Measurements from ENCODE around the gene CHD6. TPM values are rescaled to one million over a fixed set of nuclear protein-coding genes. Genes with fewer than 3 reads are reported as not detected.

Gene CHD6
- total and polyA plus RNA-seq, 3 experiments from 2014 or later, result 24.6 to 59.5 (median 25.3) TPM

- no peak for DNase-seq
- no peaks in the 10 kb centered on the region for H3K9me3 ChIP-seq (ENCODE audit: low read length)
- H3K27ac ChIP-seq (ENCODE audit: low read depth, low read length), result no peak overlapping the region
- ChIA-PET POLR2A (no interaction called here), CTCF (no interaction called here)
- peaks cover 12 to 94% (median 48%) of the 10 kb centered on the region in 3 donors for H3K36me3 Mint-ChIP-seq
- no peaks in the 10 kb centered on the region for H3K4me1 ChIP-seq (ENCODE audit: insufficient read depth, low read length)
- H3K27me3 Mint-ChIP-seq, result peaks cover 0 to 1% of the 10 kb centered on the region in 2 donors
- peaks cover 63% of the 10 kb centered on the region for H3K36me3 ChIP-seq (ENCODE audit: insufficient read depth, low read length)
- no peak overlapping the region for H3K4me3 Mint-ChIP-seq
- H3K4me3 ChIP-seq (ENCODE audit: low read length), result no peak overlapping the region
- H3K9me3 Mint-ChIP-seq, result no peaks in the 10 kb centered on the region
- H3K4me1 Mint-ChIP-seq, result peaks cover 0 to 3% (median 0%) of the 10 kb centered on the region in 3 donors
- H3K27ac Mint-ChIP-seq, result peak overlapping the region in 3 of 8 donors; percentile 6 to 54 (median 44)
- H3K27me3 ChIP-seq (ENCODE audit: insufficient read depth, low read length, poor library complexity, severe bottlenecking), result no peaks in the 10 kb centered on the region
Observed at GRCh38 chr20:41443691-41444090, 174.5 kb downstream of the CHD6 start.

GRCh38 chr20:41440882-41441281 lies 177.3 kb downstream of the CHD6 start:
- H3K36me3 Mint-ChIP-seq, result peaks cover 5 to 89% (median 37%) of the 10 kb centered on the region in 3 donors
- H3K27ac ChIP-seq (ENCODE audit: low read depth, low read length), result no peak overlapping the region
- H3K36me3 ChIP-seq (ENCODE audit: insufficient read depth, low read length), result peaks cover 36% of the 10 kb centered on the region
- ChIA-PET CTCF (interaction anchor here (1.3 kb wide), 1 partner anchor 42 kb away, joined by 3 read pairs; no protein-coding TSS in a partner anchor), POLR2A (no interaction called here)
- no peak overlapping the region for H3K4me3 Mint-ChIP-seq
- H3K4me1 ChIP-seq (ENCODE audit: insufficient read depth, low read length), result peaks cover 22% of the 10 kb centered on the region
- H3K4me1 Mint-ChIP-seq, result peaks cover 13 to 26% (median 17%) of the 10 kb centered on the region in 3 donors
- no peak overlapping the region for H3K4me3 ChIP-seq (ENCODE audit: low read length)
- H3K27me3 Mint-ChIP-seq, result no peaks in the 10 kb centered on the region
- H3K27ac Mint-ChIP-seq, result peak overlapping the region in 3 of 8 donors; percentile 40 to 67 (median 44)
- no peak for DNase-seq
- no peaks in the 10 kb centered on the region for H3K9me3 Mint-ChIP-seq
- no peaks in the 10 kb centered on the region for H3K27me3 ChIP-seq (ENCODE audit: insufficient read depth, low read length, poor library complexity, severe bottlenecking)
- no peaks in the 10 kb centered on the region for H3K9me3 ChIP-seq (ENCODE audit: low read length)

GRCh38 chr20:41437836-41438235 lies 180.3 kb downstream of the CHD6 start:
- Histone ChIP-seq H3K9me3 (ENCODE audit: low read length) (no peaks in the 10 kb centered on the region), H3K36me3 (ENCODE audit: insufficient read depth, low read length) (peaks cover 13% of the 10 kb centered on the region), H3K4me1 (ENCODE audit: insufficient read depth, low read length) (peaks cover 22% of the 10 kb centered on the region), H3K27me3 (ENCODE audit: insufficient read depth, low read length, poor library complexity, severe bottlenecking) (no peaks in the 10 kb centered on the region), H3K27ac (ENCODE audit: low read depth, low read length) (no peak overlapping the region), H3K4me3 (ENCODE audit: low read length) (no peak overlapping the region)
- ChIA-PET POLR2A (no interaction called here), CTCF (no interaction called here)
- Mint-ChIP-seq H3K4me3 (no peak overlapping the region), H3K27ac (no peak overlapping the region), H3K27me3 (no peaks in the 10 kb centered on the region), H3K36me3 (peaks cover 10 to 89% (median 47%) of the 10 kb centered on the region in 3 donors), H3K9me3 (no peaks in the 10 kb centered on the region), H3K4me1 (peaks cover 16 to 31% (median 27%) of the 10 kb centered on the region in 3 donors)
- DNase-seq, result no peak

GRCh38 chr20:41436679-41437078 lies 181.5 kb downstream of the CHD6 start:
- H3K27ac Mint-ChIP-seq, result peak overlapping the region in 5 of 8 donors; percentile 1 to 80 (median 48)
- H3K4me3 Mint-ChIP-seq, result no peak overlapping the region
- H3K9me3 Mint-ChIP-seq, result no peaks in the 10 kb centered on the region
- H3K9me3 ChIP-seq (ENCODE audit: low read length), result no peaks in the 10 kb centered on the region
- no peaks in the 10 kb centered on the region for H3K27me3 Mint-ChIP-seq
- POLR2A ChIA-PET, result no interaction called here
- DNase-seq, result no peak
- no peak overlapping the region for H3K27ac ChIP-seq (ENCODE audit: low read depth, low read length)
- peaks cover 9% of the 10 kb centered on the region for H3K36me3 ChIP-seq (ENCODE audit: insufficient read depth, low read length)
- H3K27me3 ChIP-seq (ENCODE audit: insufficient read depth, low read length, poor library complexity, severe bottlenecking), result no peaks in the 10 kb centered on the region
- no peak overlapping the region for H3K4me3 ChIP-seq (ENCODE audit: low read length)
- H3K4me1 ChIP-seq (ENCODE audit: insufficient read depth, low read length), result peaks cover 22% of the 10 kb centered on the region
- peaks cover 10 to 84% (median 47%) of the 10 kb centered on the region in 3 donors for H3K36me3 Mint-ChIP-seq
- H3K4me1 Mint-ChIP-seq, result peaks cover 17 to 34% (median 31%) of the 10 kb centered on the region in 3 donors
- CTCF ChIA-PET, result no interaction called here

GRCh38 chr20:41433203-41433602 lies 185.0 kb downstream of the CHD6 start:
- Histone ChIP-seq H3K9me3 (ENCODE audit: low read length) (no peaks in the 10 kb centered on the region), H3K27me3 (ENCODE audit: insufficient read depth, low read length, poor library complexity, severe bottlenecking) (no peaks in the 10 kb centered on the region), H3K4me3 (ENCODE audit: low read length) (no peak overlapping the region), H3K27ac (ENCODE audit: low read depth, low read length) (no peak overlapping the region), H3K4me1 (ENCODE audit: insufficient read depth, low read length) (peaks cover 37% of the 10 kb centered on the region), H3K36me3 (ENCODE audit: insufficient read depth, low read length) (no peaks in the 10 kb centered on the region)
- peaks cover 23 to 40% (median 38%) of the 10 kb centered on the region in 3 donors for H3K4me1 Mint-ChIP-seq
- ChIA-PET POLR2A (no interaction called here), CTCF (no interaction called here)
- no peak overlapping the region for H3K27ac Mint-ChIP-seq
- no peaks in the 10 kb centered on the region for H3K9me3 Mint-ChIP-seq
- peaks cover 9 to 82% (median 48%) of the 10 kb centered on the region in 3 donors for H3K36me3 Mint-ChIP-seq
- DNase-seq, result no peak
- no peaks in the 10 kb centered on the region for H3K27me3 Mint-ChIP-seq
- H3K4me3 Mint-ChIP-seq, result no peak overlapping the region

- CTCF ChIA-PET, result no interaction called here
- Histone ChIP-seq H3K9me3 (ENCODE audit: low read length) (no peaks in the 10 kb centered on the region), H3K27ac (ENCODE audit: low read depth, low read length) (no peak overlapping the region), H3K4me1 (ENCODE audit: insufficient read depth, low read length) (peaks cover 37% of the 10 kb centered on the region), H3K36me3 (ENCODE audit: insufficient read depth, low read length) (no peaks in the 10 kb centered on the region), H3K4me3 (ENCODE audit: low read length) (no peak overlapping the region), H3K27me3 (ENCODE audit: insufficient read depth, low read length, poor library complexity, severe bottlenecking) (no peaks in the 10 kb centered on the region)
- Mint-ChIP-seq H3K9me3 (no peaks in the 10 kb centered on the region), H3K27me3 (no peaks in the 10 kb centered on the region), H3K4me1 (peaks cover 23 to 42% (median 39%) of the 10 kb centered on the region in 3 donors), H3K36me3 (peaks cover 13 to 82% (median 49%) of the 10 kb centered on the region in 3 donors), H3K27ac (no peak overlapping the region), H3K4me3 (no peak overlapping the region)
- no peak for DNase-seq
- POLR2A ChIA-PET, result no interaction called here
Observed at GRCh38 chr20:41432746-41433145, 185.4 kb downstream of the CHD6 start.

GRCh38 chr20:41428285-41428684 lies 189.9 kb downstream of the CHD6 start:
- peaks cover 21 to 86% (median 35%) of the 10 kb centered on the region in 3 donors for H3K36me3 Mint-ChIP-seq
- ChIA-PET CTCF (interaction anchor here (0.7 to 1.3 kb wide), 2 partner anchors 18 to 19 kb away, joined by 3 read pairs; no protein-coding TSS in a partner anchor), POLR2A (no interaction called here)
- no peaks in the 10 kb centered on the region for H3K9me3 Mint-ChIP-seq
- H3K9me3 ChIP-seq (ENCODE audit: low read length), result no peaks in the 10 kb centered on the region
- DNase-seq, result peak in 3 of 5 donors; percentile 6 to 49 (median 41)
- peak overlapping the region in 5 of 8 donors; percentile 27 to 57 (median 39) for H3K27ac Mint-ChIP-seq
- H3K4me3 Mint-ChIP-seq, result no peak overlapping the region
- peaks cover 23% of the 10 kb centered on the region for H3K4me1 ChIP-seq (ENCODE audit: insufficient read depth, low read length)
- H3K36me3 ChIP-seq (ENCODE audit: insufficient read depth, low read length), result peaks cover 16% of the 10 kb centered on the region
- H3K4me3 ChIP-seq (ENCODE audit: low read length), result no peak overlapping the region
- H3K27me3 ChIP-seq (ENCODE audit: insufficient read depth, low read length, poor library complexity, severe bottlenecking), result no peaks in the 10 kb centered on the region
- H3K27me3 Mint-ChIP-seq, result no peaks in the 10 kb centered on the region
- H3K27ac ChIP-seq (ENCODE audit: low read depth, low read length), result no peak overlapping the region
- peaks cover 11 to 19% (median 16%) of the 10 kb centered on the region in 3 donors for H3K4me1 Mint-ChIP-seq

GRCh38 chr20:41427833-41428232 lies 190.3 kb downstream of the CHD6 start:
- CTCF ChIA-PET, result interaction anchor here (0.7 to 1.3 kb wide), 2 partner anchors 17 to 19 kb away, joined by 3 read pairs; no protein-coding TSS in a partner anchor
- Histone ChIP-seq H3K27ac (ENCODE audit: low read depth, low read length) (no peak overlapping the region), H3K27me3 (ENCODE audit: insufficient read depth, low read length, poor library complexity, severe bottlenecking) (no peaks in the 10 kb centered on the region), H3K9me3 (ENCODE audit: low read length) (no peaks in the 10 kb centered on the region), H3K4me3 (ENCODE audit: low read length) (no peak overlapping the region), H3K36me3 (ENCODE audit: insufficient read depth, low read length) (peaks cover 18% of the 10 kb centered on the region), H3K4me1 (ENCODE audit: insufficient read depth, low read length) (peaks cover 23% of the 10 kb centered on the region)
- Mint-ChIP-seq H3K4me3 (no peak overlapping the region), H3K27me3 (no peaks in the 10 kb centered on the region), H3K9me3 (no peaks in the 10 kb centered on the region), H3K4me1 (peaks cover 8 to 19% (median 12%) of the 10 kb centered on the region in 3 donors), H3K27ac (peak overlapping the region in 3 of 8 donors; percentile 39 to 58 (median 57)), H3K36me3 (peaks cover 24 to 86% (median 34%) of the 10 kb centered on the region in 3 donors)
- POLR2A ChIA-PET, result no interaction called here
- DNase-seq, result no peak
